ENCODE measurements around the gene MAGEB1. TPM values are rescaled to one million over a fixed set of nuclear protein-coding genes. Genes with fewer than 3 reads are reported as not detected.

The MAGEB1 gene, protein sequence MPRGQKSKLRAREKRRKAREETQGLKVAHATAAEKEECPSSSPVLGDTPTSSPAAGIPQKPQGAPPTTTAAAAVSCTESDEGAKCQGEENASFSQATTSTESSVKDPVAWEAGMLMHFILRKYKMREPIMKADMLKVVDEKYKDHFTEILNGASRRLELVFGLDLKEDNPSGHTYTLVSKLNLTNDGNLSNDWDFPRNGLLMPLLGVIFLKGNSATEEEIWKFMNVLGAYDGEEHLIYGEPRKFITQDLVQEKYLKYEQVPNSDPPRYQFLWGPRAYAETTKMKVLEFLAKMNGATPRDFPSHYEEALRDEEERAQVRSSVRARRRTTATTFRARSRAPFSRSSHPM
- polyA plus RNA-seq (2013, experiment 1 of 2): not detected
- not detected for polyA plus RNA-seq (2013, experiment 2 of 2)

DNA sequence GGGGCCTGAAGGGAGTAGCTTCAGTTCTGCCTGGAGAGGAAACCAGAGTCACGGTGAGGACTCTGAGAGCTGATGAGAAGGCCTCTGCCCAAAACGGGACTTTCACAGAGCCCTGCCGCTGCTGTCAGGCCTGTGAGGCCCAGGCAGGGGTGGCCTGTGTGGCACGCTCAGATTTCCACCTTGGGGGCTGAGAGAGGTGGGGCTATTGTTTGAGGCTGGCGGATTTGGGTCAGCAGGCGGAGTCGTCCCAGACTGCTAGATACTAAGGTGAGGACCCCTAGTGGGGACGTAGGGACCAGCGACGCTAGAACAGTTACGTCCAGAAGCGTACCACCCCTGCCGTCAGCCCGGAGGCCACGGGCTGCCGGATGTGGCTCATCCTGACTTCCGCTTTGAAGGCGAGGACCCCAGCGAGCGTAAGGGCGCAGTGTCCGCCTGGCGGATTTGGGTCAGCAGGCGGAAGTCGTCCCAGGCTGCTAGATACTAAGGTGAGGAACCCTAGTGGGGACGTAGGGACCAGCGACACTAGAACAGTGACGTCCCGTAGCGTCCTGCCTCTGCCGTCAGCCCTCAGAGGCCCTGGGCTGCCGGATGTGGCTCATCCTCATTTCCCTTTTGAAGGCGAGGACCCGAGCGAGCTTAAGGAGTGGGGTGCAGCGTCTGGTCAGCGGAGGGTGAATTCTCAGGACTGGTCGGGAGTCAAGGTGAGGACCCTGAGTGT is at the start of gene MAGEB1:
Gene MAGEB1, plus strand, starts transcription at position 378 of the 721 bp plus-strand sequence. CDS start 3,348 bp downstream, outside the sequence.
- Histone ChIP-seq H3K4me3 (ENCODE audit: extremely low read depth, insufficient read depth, low read length, poor library complexity, severe bottlenecking) (no peak within 1 kb of the TSS), H3K36me3 (ENCODE audit: control insufficient read depth, insufficient read depth, low read length) (no peaks in the 10 kb centered on the region), H3K4me1 (ENCODE audit: control insufficient read depth, insufficient read depth, low read length, poor library complexity, severe bottlenecking) (no peaks in the 10 kb centered on the region), H3K27ac (ENCODE audit: low read depth, low read length, severe bottlenecking) (no peak within 1 kb of the TSS), H3K9me3 (ENCODE audit: control insufficient read depth, low read length) (no peaks in the 10 kb centered on the region)
- 87 to 92% methylated on average over 7 to 22 of the region's 38 CpGs for WGBS, 2 experiments (ENCODE audit: insufficient coverage in 2 of 2)

DNA sequence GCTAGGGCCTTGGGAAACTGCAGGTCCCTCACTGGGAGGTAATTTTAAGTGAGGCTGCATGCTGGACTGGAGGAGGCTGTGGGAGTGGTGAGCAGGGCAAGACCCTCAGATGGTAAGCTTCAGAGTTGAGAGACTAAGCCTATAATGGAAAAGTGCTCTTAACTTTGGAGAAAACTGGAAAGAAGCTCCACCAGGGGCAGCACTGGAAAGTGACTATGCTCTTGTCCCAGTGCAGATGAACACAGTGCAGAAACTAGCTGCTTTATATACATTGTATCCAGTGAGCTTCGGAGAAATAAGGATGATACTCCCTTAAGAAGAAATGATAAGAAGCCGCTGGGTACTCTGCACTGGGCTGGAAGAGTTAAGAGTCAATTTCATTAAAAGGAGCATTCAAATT is 34.8 kb upstream of the MAGEB1 start:
- WGBS, 2 experiments (ENCODE audit: insufficient coverage in 2 of 2): 100% methylated on average over 1 of the region's 2 CpGs; no CpG with 5 or more reads in 1 of the 2 experiments
- no peak overlapping the region for H3K27ac ChIP-seq (ENCODE audit: low read depth, low read length, severe bottlenecking)
- no peaks in the 10 kb centered on the region for H3K36me3 ChIP-seq (ENCODE audit: control insufficient read depth, insufficient read depth, low read length)
- H3K4me1 ChIP-seq (ENCODE audit: control insufficient read depth, insufficient read depth, low read length, poor library complexity, severe bottlenecking): no peaks in the 10 kb centered on the region
- no peaks in the 10 kb centered on the region for H3K9me3 ChIP-seq (ENCODE audit: control insufficient read depth, low read length)
- no peak overlapping the region for H3K4me3 ChIP-seq (ENCODE audit: extremely low read depth, insufficient read depth, low read length, poor library complexity, severe bottlenecking)

DNA sequence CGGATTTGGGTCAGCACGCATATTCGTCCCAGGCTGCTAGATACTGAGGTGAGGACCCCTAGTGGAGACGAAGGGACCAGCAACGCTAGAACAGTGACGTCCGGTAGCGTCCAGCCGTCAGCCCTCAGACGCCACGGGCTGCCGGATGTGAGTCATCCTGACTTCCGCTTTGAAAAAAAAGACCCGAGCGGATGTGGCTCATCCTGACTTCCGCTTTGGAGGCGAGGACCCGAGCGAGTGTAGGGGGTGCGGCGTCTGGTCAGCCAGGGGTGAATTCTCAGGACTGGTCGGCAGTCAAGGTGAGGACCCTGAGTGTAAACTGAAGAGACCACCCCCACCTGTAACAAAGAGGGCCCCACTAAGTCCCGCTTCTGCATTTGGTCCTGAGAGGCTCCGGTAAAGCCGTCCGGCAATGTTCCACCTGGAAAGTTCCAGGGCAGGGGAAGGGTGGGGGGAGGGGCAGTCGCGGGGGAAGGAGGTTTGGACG is 31.5 kb upstream of the MAGEB1 start, which contains the start of gene MAGEB2:
Gene MAGEB2, plus strand, starts transcription at position 207 of the 487 bp plus-strand sequence. CDS start 3,018 bp downstream, outside the sequence.
- Histone ChIP-seq H3K4me3 (ENCODE audit: extremely low read depth, insufficient read depth, low read length, poor library complexity, severe bottlenecking) (no peak within 1 kb of the TSS), H3K27ac (ENCODE audit: low read depth, low read length, severe bottlenecking) (no peak within 1 kb of the TSS), H3K9me3 (ENCODE audit: control insufficient read depth, low read length) (no peaks in the 10 kb centered on the region), H3K36me3 (ENCODE audit: control insufficient read depth, insufficient read depth, low read length) (no peaks in the 10 kb centered on the region), H3K4me1 (ENCODE audit: control insufficient read depth, insufficient read depth, low read length, poor library complexity, severe bottlenecking) (no peaks in the 10 kb centered on the region)
- WGBS, 2 experiments (ENCODE audit: insufficient coverage in 2 of 2): 89 to 98% methylated on average over 10 to 17 of the region's 29 CpGs

DNA sequence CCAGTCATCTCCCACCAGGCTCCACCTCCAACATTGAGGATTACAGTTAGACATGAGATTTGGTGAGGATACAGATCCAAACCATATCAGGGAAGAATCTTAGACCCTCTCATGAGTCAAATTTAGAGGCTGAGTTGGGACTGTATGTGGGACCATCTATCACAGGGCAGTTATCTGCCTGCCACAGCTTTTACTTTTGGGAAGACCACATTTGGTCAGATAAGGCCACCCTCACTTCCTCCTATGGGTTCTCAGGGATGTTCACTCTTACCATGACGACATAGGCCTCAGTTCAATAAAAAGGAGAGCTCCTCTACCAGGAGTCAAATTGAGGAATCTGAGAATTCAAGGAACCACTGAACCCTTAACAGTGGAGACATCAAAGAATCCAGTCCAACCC is 29.5 kb upstream of the MAGEB1 start:
- H3K36me3 ChIP-seq (ENCODE audit: control insufficient read depth, insufficient read depth, low read length): no peaks in the 10 kb centered on the region
- H3K9me3 ChIP-seq (ENCODE audit: control insufficient read depth, low read length): no peaks in the 10 kb centered on the region
- WGBS, 2 experiments (ENCODE audit: insufficient coverage in 2 of 2): no CpG with 5 or more reads among the region's 1 CpG
- no peaks in the 10 kb centered on the region for H3K4me1 ChIP-seq (ENCODE audit: control insufficient read depth, insufficient read depth, low read length, poor library complexity, severe bottlenecking)
- no peak overlapping the region for H3K27ac ChIP-seq (ENCODE audit: low read depth, low read length, severe bottlenecking)
- no peak overlapping the region for H3K4me3 ChIP-seq (ENCODE audit: extremely low read depth, insufficient read depth, low read length, poor library complexity, severe bottlenecking)

DNA sequence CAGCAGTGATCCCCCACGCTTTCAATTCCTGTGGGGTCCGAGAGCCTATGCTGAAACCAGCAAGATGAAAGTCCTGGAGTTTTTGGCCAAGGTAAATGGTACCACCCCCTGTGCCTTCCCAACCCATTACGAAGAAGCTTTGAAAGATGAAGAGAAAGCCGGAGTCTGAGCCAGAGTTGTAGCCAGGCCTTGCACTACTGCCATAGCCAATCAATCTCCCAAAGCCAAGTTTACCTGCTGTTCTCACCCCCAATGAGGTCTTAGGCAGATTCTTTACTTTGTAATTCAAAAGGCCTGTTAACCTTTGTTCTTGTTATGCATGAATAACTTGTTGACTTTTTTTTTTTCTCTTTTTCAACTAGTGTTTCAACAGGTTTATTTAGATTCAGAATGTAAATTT is 27.6 kb upstream of the MAGEB1 start:
- H3K4me1 ChIP-seq (ENCODE audit: control insufficient read depth, insufficient read depth, low read length, poor library complexity, severe bottlenecking): no peaks in the 10 kb centered on the region
- H3K27ac ChIP-seq (ENCODE audit: low read depth, low read length, severe bottlenecking): no peak overlapping the region
- H3K9me3 ChIP-seq (ENCODE audit: control insufficient read depth, low read length): no peaks in the 10 kb centered on the region
- no peak overlapping the region for H3K4me3 ChIP-seq (ENCODE audit: extremely low read depth, insufficient read depth, low read length, poor library complexity, severe bottlenecking)
- H3K36me3 ChIP-seq (ENCODE audit: control insufficient read depth, insufficient read depth, low read length): no peaks in the 10 kb centered on the region
- 55% methylated on average over 2 of the region's 4 CpGs; no CpG with 5 or more reads in 1 of the 2 experiments for WGBS, 2 experiments (ENCODE audit: insufficient coverage in 2 of 2)

DNA sequence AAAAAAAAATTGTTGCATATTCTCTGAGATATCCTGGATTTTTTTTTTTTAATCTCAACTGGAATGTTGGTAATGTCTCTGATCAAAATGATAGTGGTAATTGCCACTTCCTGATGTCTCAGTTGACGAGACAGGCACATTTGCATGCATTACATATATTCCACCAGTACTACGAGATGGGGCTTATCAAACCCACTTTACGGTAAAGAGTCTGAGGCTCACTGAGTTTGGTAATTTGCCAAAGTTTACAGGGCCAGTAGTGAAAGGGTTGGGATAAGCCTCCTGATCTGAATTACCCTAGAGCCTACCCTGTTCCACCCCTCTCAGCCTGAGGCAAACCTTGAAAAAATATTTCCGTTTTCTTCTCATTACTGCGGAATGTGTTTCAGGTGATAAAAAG is 26.3 kb upstream of the MAGEB1 start:
- no peak overlapping the region for H3K4me3 ChIP-seq (ENCODE audit: extremely low read depth, insufficient read depth, low read length, poor library complexity, severe bottlenecking)
- no CpG with 5 or more reads among the region's 5 CpGs for WGBS, 2 experiments (ENCODE audit: insufficient coverage in 2 of 2)
- H3K9me3 ChIP-seq (ENCODE audit: control insufficient read depth, low read length): no peaks in the 10 kb centered on the region
- H3K36me3 ChIP-seq (ENCODE audit: control insufficient read depth, insufficient read depth, low read length): no peaks in the 10 kb centered on the region
- H3K27ac ChIP-seq (ENCODE audit: low read depth, low read length, severe bottlenecking): no peak overlapping the region
- H3K4me1 ChIP-seq (ENCODE audit: control insufficient read depth, insufficient read depth, low read length, poor library complexity, severe bottlenecking): no peaks in the 10 kb centered on the region

DNA sequence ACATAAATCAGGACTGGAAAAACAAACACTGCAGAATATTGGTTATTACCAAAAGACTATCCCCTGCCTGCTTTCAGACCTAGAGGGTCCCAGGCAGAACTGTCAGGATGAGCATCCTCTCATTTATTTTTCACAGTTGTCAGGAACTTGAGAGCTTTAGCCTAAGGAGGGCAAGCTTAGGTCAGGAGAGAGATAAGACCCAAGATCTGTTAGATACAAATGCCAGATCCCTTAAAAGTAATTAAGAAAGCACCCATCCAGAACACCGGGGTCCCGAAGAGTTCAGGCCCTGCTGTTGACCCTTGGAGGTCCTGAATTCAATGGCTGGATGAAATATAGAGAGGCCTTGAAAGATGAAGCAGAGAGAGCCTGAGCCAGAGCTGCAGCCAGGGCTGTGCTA is 22.4 kb upstream of the MAGEB1 start:
- no peaks in the 10 kb centered on the region for H3K36me3 ChIP-seq (ENCODE audit: control insufficient read depth, insufficient read depth, low read length)
- WGBS, 2 experiments (ENCODE audit: insufficient coverage in 2 of 2): no CpG with 5 or more reads among the region's 2 CpGs
- H3K9me3 ChIP-seq (ENCODE audit: control insufficient read depth, low read length): no peaks in the 10 kb centered on the region
- H3K4me1 ChIP-seq (ENCODE audit: control insufficient read depth, insufficient read depth, low read length, poor library complexity, severe bottlenecking): no peaks in the 10 kb centered on the region
- peak overlapping the region; percentile 57 for H3K27ac ChIP-seq (ENCODE audit: low read depth, low read length, severe bottlenecking)
- no peak overlapping the region for H3K4me3 ChIP-seq (ENCODE audit: extremely low read depth, insufficient read depth, low read length, poor library complexity, severe bottlenecking)

DNA sequence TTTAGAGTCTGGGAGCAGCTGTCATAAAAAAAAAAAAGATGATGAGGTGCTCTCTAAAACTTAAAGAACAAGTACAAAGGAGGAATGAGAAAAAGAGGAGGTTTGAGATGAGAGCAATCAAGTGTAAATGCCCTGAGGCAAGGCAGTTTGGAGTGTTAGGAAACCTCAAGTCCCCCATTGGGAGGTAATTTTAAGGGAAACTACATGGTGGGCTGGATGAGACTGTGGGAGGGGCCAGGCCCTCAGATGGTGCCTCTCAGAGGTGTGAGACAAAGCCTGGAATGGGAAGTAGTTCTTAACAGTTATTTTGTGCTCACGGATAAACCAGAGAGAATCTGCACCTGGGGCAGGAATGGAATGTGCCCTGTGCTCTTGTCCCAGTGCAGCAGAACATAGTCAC is 18.4 kb upstream of the MAGEB1 start:
- 29% methylated on average over 1 of the region's 1 CpG; no CpG with 5 or more reads in 1 of the 2 experiments for WGBS, 2 experiments (ENCODE audit: insufficient coverage in 2 of 2)
- Histone ChIP-seq H3K36me3 (ENCODE audit: control insufficient read depth, insufficient read depth, low read length) (no peaks in the 10 kb centered on the region), H3K9me3 (ENCODE audit: control insufficient read depth, low read length) (no peaks in the 10 kb centered on the region), H3K4me3 (ENCODE audit: extremely low read depth, insufficient read depth, low read length, poor library complexity, severe bottlenecking) (no peak overlapping the region), H3K4me1 (ENCODE audit: control insufficient read depth, insufficient read depth, low read length, poor library complexity, severe bottlenecking) (no peaks in the 10 kb centered on the region), H3K27ac (ENCODE audit: low read depth, low read length, severe bottlenecking) (no peak overlapping the region)

DNA sequence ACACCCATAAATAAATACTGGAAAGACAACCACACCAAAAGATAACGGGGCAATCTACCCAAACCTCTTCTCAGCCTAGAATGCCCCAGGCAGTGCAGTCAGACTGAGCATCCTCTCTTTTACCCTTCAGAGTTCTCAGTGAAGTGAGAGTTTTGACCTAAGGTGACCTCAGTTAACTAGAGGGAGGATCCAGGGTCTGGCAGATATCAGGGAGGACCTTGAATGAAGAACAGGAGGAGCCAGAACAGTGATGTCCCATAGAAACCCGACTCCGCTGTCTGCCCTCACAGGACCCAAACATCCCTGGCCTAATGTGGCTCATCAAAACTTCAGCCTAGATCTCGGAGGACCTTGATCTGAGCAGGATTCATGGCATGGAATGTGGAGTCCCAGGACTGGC is 16.6 kb upstream of the MAGEB1 start, which contains the start of gene MAGEB3:
Gene MAGEB3, plus strand, starts transcription at position 263 of the 400 bp plus-strand sequence. CDS start 5,268 bp downstream, outside the sequence.
- Histone ChIP-seq H3K4me3 (ENCODE audit: extremely low read depth, insufficient read depth, low read length, poor library complexity, severe bottlenecking) (no peak within 1 kb of the TSS), H3K4me1 (ENCODE audit: control insufficient read depth, insufficient read depth, low read length, poor library complexity, severe bottlenecking) (no peaks in the 10 kb centered on the region), H3K9me3 (ENCODE audit: control insufficient read depth, low read length) (no peaks in the 10 kb centered on the region), H3K36me3 (ENCODE audit: control insufficient read depth, insufficient read depth, low read length) (no peaks in the 10 kb centered on the region), H3K27ac (ENCODE audit: low read depth, low read length, severe bottlenecking) (no peak within 1 kb of the TSS)
- 94% methylated on average over 2 of the region's 4 CpGs; no CpG with 5 or more reads in 1 of the 2 experiments for WGBS, 2 experiments (ENCODE audit: insufficient coverage in 2 of 2)

DNA sequence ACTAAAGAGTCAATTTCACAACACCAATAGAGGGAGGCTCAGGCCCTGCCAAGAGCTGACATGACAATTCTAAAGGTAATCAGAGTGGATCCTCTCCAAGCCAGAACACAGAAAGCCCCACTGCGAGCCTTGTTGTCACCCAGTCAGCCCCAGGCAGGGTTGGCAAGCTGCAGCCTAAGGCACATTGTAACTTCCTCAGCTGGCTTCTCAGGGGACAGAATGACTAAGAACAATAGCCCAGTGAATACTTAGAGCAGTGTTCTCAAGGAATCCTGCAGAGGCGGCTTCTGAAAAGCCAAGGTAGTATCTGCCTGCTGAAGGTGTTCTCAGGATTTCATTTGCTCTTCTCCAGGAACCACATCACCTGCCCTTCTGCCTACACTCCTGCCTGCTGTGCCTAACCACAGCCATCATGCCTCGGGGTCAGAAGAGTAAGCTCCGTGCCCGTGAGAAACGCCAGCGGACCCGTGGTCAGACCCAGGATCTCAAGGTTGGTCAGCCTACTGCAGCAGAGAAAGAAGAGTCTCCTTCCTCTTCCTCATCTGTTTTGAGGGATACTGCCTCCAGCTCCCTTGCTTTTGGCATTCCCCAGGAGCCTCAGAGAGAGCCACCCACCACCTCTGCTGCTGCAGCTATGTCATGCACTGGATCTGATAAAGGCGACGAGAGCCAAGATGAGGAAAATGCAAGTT is 5.1 kb upstream of the MAGEB1 start, which contains the start of gene MAGEB4:
Gene MAGEB4, plus strand, starts transcription at position 277 of the 692 bp plus-strand sequence. Its CDS starts 136 bp downstream, at position 413.
- Histone ChIP-seq H3K9me3 (ENCODE audit: control insufficient read depth, low read length) (no peaks in the 10 kb centered on the region), H3K27ac (ENCODE audit: low read depth, low read length, severe bottlenecking) (no peak within 1 kb of the TSS), H3K4me3 (ENCODE audit: extremely low read depth, insufficient read depth, low read length, poor library complexity, severe bottlenecking) (no peak within 1 kb of the TSS), H3K4me1 (ENCODE audit: control insufficient read depth, insufficient read depth, low read length, poor library complexity, severe bottlenecking) (no peaks in the 10 kb centered on the region), H3K36me3 (ENCODE audit: control insufficient read depth, insufficient read depth, low read length) (no peaks in the 10 kb centered on the region)
- 93 to 100% methylated on average over 1 to 4 of the region's 10 CpGs for WGBS, 2 experiments (ENCODE audit: insufficient coverage in 2 of 2)
